Mesothelial cell of epicardium (in vitro differentiated cells): ENCODE results near the gene CDH24. TPM values are rescaled to one million over a fixed set of nuclear protein-coding genes. Genes with fewer than 3 reads are reported as not detected.

Source experiments
- DNase-seq, 2 experiments: peaks; one replicate each; pipeline ENCODE4 v3.0.0; 2021; ENCODE audit warnings: low spot score in 2 of 2; ENCODE audit not compliant: unreplicated experiment in 2 of 2
- H3K27ac Mint-ChIP-seq: 2 replicates; pipeline ENCODE4 v1.8.0; 2021; ENCODE audit warnings: mixed read lengths
- H3K27me3 Mint-ChIP-seq: 2 replicates; pipeline ENCODE4 v1.8.0; 2021; ENCODE audit warnings: low read depth, mixed read lengths
- H3K36me3 Mint-ChIP-seq: 2 replicates; pipeline ENCODE4 v1.8.0; 2021; ENCODE audit warnings: mixed read lengths
- H3K4me1 Mint-ChIP-seq: 2 replicates; pipeline ENCODE4 v1.8.0; 2021; ENCODE audit warnings: mixed read lengths
- H3K4me3 Mint-ChIP-seq: 2 replicates; pipeline ENCODE4 v1.8.0; 2021; ENCODE audit warnings: mild to moderate bottlenecking, moderate library complexity, mixed read lengths
- H3K9me3 Mint-ChIP-seq: 2 replicates; pipeline ENCODE4 v1.8.0; 2021; ENCODE audit warnings: mixed read lengths
- CTCF ChIP-seq: fragments of 200-600 bp; sonication (generic); IDR thresholded peaks from one replicate; pipeline ENCODE4 v1.5.0; 2021; ENCODE audit warnings: antibody characterized with exemption; ENCODE audit not compliant: unreplicated experiment
- total RNA-seq: library from RNA; stranded (reverse); gene quantifications from 3 replicates; pipeline ENCODE4 v1.2.1, GENCODE V29; 2021

The CDH24 gene, protein sequence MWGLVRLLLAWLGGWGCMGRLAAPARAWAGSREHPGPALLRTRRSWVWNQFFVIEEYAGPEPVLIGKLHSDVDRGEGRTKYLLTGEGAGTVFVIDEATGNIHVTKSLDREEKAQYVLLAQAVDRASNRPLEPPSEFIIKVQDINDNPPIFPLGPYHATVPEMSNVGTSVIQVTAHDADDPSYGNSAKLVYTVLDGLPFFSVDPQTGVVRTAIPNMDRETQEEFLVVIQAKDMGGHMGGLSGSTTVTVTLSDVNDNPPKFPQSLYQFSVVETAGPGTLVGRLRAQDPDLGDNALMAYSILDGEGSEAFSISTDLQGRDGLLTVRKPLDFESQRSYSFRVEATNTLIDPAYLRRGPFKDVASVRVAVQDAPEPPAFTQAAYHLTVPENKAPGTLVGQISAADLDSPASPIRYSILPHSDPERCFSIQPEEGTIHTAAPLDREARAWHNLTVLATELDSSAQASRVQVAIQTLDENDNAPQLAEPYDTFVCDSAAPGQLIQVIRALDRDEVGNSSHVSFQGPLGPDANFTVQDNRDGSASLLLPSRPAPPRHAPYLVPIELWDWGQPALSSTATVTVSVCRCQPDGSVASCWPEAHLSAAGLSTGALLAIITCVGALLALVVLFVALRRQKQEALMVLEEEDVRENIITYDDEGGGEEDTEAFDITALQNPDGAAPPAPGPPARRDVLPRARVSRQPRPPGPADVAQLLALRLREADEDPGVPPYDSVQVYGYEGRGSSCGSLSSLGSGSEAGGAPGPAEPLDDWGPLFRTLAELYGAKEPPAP
- 26.4 to 30.4 TPM (median 29.3 TPM) in 3 replicates for total RNA-seq

- peaks cover 21% of the 10 kb centered on the region for H3K4me1 Mint-ChIP-seq
- H3K4me3 Mint-ChIP-seq, result peak within 1 kb of the TSS; percentile 84
- H3K36me3 Mint-ChIP-seq, result peaks cover 8% of the 10 kb centered on the region
- no peak for TF ChIP-seq CTCF
- no peaks in the 10 kb centered on the region for H3K27me3 Mint-ChIP-seq
- peak; percentile 72 to 82 for DNase-seq
- peak within 1 kb of the TSS; percentile 95 for H3K27ac Mint-ChIP-seq
- no peaks in the 10 kb centered on the region for H3K9me3 Mint-ChIP-seq
These were observed at the start of gene CDH24 for GRCh38 chr14:23056956-23057756. CDH24 (minus strand) TSS chr14:23057520; CDS start chr14:23055733, 1,787 bp downstream.

- H3K27ac Mint-ChIP-seq, result no peak overlapping the region
- no peak for DNase-seq
- TF ChIP-seq CTCF, result no peak
These were observed 49.4 kb upstream of the CDH24 start for GRCh38 chr14:23106747-23107045.

GRCh38 chr14:23105348-23105824 is 48.1 kb upstream of the CDH24 start:
- Mint-ChIP-seq H3K4me3 (no peak overlapping the region), H3K4me1 (no peaks in the 10 kb centered on the region), H3K27ac (no peak overlapping the region), H3K36me3 (no peaks in the 10 kb centered on the region), H3K9me3 (no peaks in the 10 kb centered on the region), H3K27me3 (peaks cover 15% of the 10 kb centered on the region)
- DNase-seq, result no peak
- no peak for TF ChIP-seq CTCF

More at GRCh38 chr14:23106747-23107045, 49.4 kb upstream of the CDH24 start:
- Mint-ChIP-seq H3K27me3 (peaks cover 15% of the 10 kb centered on the region), H3K9me3 (no peaks in the 10 kb centered on the region), H3K36me3 (no peaks in the 10 kb centered on the region), H3K4me3 (no peak overlapping the region), H3K4me1 (no peaks in the 10 kb centered on the region)

DNA sequence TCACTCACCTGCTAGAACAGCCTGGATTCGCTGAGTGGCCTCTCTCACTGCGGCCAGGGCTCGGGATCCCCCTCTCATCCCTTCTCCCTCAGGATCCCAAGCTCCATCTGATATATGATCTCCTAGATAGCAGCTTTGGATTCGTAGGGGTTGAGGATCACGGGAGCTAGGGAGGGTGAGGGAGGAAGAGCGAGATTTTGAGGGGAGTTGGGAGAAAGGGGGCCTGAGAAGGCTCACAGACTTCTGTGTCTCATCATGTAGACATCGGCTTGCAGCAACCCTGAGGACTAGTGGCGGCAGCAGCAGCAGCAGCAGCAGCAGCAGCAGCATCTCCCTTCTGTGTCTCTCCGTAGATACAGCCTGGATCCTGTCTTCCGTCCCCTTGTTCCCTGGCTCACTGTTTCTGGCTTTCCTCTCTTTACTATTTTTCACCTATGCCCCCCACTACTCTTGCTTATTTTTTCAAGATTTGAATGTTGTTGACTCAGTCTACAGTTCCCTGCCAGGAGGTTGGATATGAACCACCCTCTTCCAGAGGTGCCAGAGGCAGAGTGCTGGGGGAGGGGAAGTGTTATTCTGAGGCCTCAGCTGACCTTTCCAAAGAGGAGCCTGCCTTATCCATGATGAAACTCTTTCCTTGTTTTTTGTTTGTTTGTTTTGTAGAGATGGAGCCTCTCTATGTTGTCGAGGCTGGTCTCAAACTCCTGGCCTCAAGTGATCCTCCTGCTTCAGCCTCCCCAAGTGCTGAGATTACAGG is 47.4 kb upstream of the CDH24 start, which contains the start of gene CIROP:
Gene CIROP (minus strand): TSS at position 399 of the 757 bp plus-strand sequence. CDS start 69 bp downstream, at position 330.
- Mint-ChIP-seq H3K27me3 (peaks cover 15% of the 10 kb centered on the region), H3K27ac (no peak within 1 kb of the TSS), H3K4me3 (no peak within 1 kb of the TSS), H3K4me1 (no peaks in the 10 kb centered on the region), H3K36me3 (no peaks in the 10 kb centered on the region), H3K9me3 (no peaks in the 10 kb centered on the region)
- no peak for DNase-seq
- TF ChIP-seq CTCF, result no peak
